Measurements from ENCODE around the gene LRG1.

DNA sequence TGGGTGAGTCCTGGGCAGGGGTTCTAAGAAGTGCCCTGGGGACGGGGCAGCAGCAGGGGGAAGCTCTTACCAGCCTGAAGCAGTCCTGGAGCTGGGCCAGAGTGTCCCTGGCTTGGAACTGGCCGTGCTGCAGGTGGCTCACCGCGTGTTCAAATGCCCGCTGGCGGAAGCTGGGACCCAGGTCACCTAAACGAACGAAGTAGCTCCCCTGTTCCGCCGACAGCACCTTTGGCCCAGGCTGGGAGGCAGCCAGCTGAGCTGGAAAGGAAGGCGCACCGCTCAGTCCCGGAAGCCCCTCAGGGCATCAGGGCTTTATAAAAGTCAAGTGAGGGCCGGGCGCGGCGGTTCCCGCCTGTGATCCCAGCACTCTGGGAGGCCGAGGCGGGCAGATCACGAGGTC lies 31.1 kb downstream of the LRG1 start:
- TF ChIP-seq ZBTB8A (IDR thresholded peaks at IDR 0.05; ENCODE audit: partially characterized antibody) (no peak), SRSF1 (IDR thresholded peaks at IDR 0.05; ENCODE audit: low read depth, low read length) (no peak), ZNF561 (CRISPR knock-in tag; conservative IDR thresholded peaks at IDR 0.05) (no peak), ZBTB33 (CRISPR knock-in tag; IDR thresholded peaks at IDR 0.05) (no peak), HNRNPH1 (optimal IDR thresholded peaks at IDR 0.05; ENCODE audit: low read depth, low read length) (no peak), CEBPB (tag; IDR thresholded peaks at IDR 0.05) (no peak), SMC3 (conservative IDR thresholded peaks at IDR 0.05; ENCODE audit: insufficient read depth, low read depth, low read length) (no peak), NR2C2 (CRISPR knock-in tag; IDR thresholded peaks at IDR 0.05) (no peak), NR2C2 (tag; IDR thresholded peaks at IDR 0.05) (no peak), FOXM1 (IDR thresholded peaks at IDR 0.05; ENCODE audit: low read depth) (no peak), FOXM1 (CRISPR knock-in tag; IDR thresholded peaks at IDR 0.05; ENCODE audit: low read depth) (no peak), EGR1 (conservative IDR thresholded peaks at IDR 0.05) (no peak), SAFB (IDR thresholded peaks at IDR 0.05; ENCODE audit: borderline replicate concordance, low read depth, low read length) (no peak), FOSL1 (tag; conservative IDR thresholded peaks at IDR 0.05) (no peak)
